Type B pancreatic cell (in vitro differentiated cells): ENCODE results near the gene ZNF565. TPM values are rescaled to one million over a fixed set of nuclear protein-coding genes. Genes with fewer than 3 reads are reported as not detected.

Experiments used
- DNase-seq: peaks from one replicate; pipeline ENCODE4 v3.0.0; 2021; ENCODE audit warnings: mixed read lengths; ENCODE audit not compliant: unreplicated experiment; ENCODE audit errors: extremely low spot score
- H3K27ac Mint-ChIP-seq: 2 replicates; pipeline ENCODE4 v1.8.0; 2021; ENCODE audit warnings: mild to moderate bottlenecking, mixed read lengths
- H3K27me3 Mint-ChIP-seq: 2 replicates; pipeline ENCODE4 v1.8.0; 2021; ENCODE audit warnings: mixed read lengths
- H3K36me3 Mint-ChIP-seq: 2 replicates; pipeline ENCODE4 v1.8.0; 2021; ENCODE audit warnings: mixed read lengths
- H3K4me1 Mint-ChIP-seq: one replicate; pipeline ENCODE4 v1.8.0; 2021; ENCODE audit warnings: mixed read lengths; ENCODE audit not compliant: unreplicated experiment
- H3K4me3 Mint-ChIP-seq: 2 replicates; pipeline ENCODE4 v1.8.0; 2021; ENCODE audit warnings: mild to moderate bottlenecking, mixed read lengths
- H3K9me3 Mint-ChIP-seq: 2 replicates; pipeline ENCODE4 v1.8.0; 2021; ENCODE audit warnings: mixed read lengths
- total RNA-seq: library from RNA; stranded (reverse); gene quantifications from 2 replicates; pipeline ENCODE4 v1.2.1, GENCODE V29; 2021; ENCODE audit warnings: low replicate concordance
- TF ChIP-seq, protein P1 (sequence below): fragments of 200-600 bp; sonication (generic); conservative IDR thresholded peaks from 2 replicates; pipeline ENCODE4 v1.5.0; 2021; ENCODE audit warnings: antibody characterized with exemption, mild to moderate bottlenecking

Gene ZNF565
- total RNA-seq, 1 donor from 2014 or later = 5.6 TPM

DNA sequence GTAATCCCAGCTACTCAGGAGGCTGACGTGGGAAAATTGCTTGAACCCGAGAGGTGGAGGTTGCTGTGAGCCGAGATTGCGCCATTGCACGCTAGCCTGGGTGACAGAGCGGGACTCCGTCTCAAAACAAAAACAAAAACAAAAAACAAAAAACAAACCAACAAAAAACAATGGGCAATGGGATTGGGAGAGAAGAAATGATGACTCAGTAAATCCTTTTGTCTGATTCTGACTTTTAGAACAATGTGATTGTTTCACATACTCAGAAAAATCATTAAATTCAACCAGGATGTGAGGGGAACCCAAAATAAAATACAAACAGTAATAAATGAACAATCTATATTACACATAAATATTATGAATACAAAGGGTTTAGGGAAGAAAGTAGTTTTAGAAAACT is 5.1 kb downstream of the ZNF565 start:
- DNase-seq = no peak
- Mint-ChIP-seq H3K27ac (no peak overlapping the region), H3K4me1 (no peaks in the 10 kb centered on the region), H3K4me3 (no peak overlapping the region), H3K27me3 (no peaks in the 10 kb centered on the region), H3K36me3 (no peaks in the 10 kb centered on the region), H3K9me3 (no peaks in the 10 kb centered on the region)
- TF ChIP-seq, protein P1, sequence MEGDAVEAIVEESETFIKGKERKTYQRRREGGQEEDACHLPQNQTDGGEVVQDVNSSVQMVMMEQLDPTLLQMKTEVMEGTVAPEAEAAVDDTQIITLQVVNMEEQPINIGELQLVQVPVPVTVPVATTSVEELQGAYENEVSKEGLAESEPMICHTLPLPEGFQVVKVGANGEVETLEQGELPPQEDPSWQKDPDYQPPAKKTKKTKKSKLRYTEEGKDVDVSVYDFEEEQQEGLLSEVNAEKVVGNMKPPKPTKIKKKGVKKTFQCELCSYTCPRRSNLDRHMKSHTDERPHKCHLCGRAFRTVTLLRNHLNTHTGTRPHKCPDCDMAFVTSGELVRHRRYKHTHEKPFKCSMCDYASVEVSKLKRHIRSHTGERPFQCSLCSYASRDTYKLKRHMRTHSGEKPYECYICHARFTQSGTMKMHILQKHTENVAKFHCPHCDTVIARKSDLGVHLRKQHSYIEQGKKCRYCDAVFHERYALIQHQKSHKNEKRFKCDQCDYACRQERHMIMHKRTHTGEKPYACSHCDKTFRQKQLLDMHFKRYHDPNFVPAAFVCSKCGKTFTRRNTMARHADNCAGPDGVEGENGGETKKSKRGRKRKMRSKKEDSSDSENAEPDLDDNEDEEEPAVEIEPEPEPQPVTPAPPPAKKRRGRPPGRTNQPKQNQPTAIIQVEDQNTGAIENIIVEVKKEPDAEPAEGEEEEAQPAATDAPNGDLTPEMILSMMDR = no peak

GRCh38 chr19:36207605-36208252 is 6.7 kb downstream of the ZNF565 start:
- TF ChIP-seq, protein P1 = no peak
- Mint-ChIP-seq H3K36me3 (peaks cover under 1% of the 10 kb centered on the region), H3K4me3 (no peak overlapping the region), H3K4me1 (no peaks in the 10 kb centered on the region), H3K27ac (no peak overlapping the region), H3K9me3 (no peaks in the 10 kb centered on the region), H3K27me3 (no peaks in the 10 kb centered on the region)
- DNase-seq = no peak

- TF ChIP-seq, protein P1 = no peak
- Mint-ChIP-seq H3K4me1 (no peaks in the 10 kb centered on the region), H3K9me3 (no peaks in the 10 kb centered on the region), H3K36me3 (peaks cover 5% of the 10 kb centered on the region), H3K4me3 (no peak overlapping the region), H3K27me3 (no peaks in the 10 kb centered on the region), H3K27ac (no peak overlapping the region)
- DNase-seq = no peak
Measured at GRCh38 chr19:36203293-36203692, 11.2 kb downstream of the ZNF565 start.

GRCh38 chr19:36201684-36202083 is 12.8 kb downstream of the ZNF565 start:
- Mint-ChIP-seq H3K27ac (no peak overlapping the region), H3K4me1 (no peaks in the 10 kb centered on the region), H3K9me3 (no peaks in the 10 kb centered on the region), H3K4me3 (no peak overlapping the region), H3K36me3 (peaks cover 8% of the 10 kb centered on the region), H3K27me3 (no peaks in the 10 kb centered on the region)
- TF ChIP-seq, protein P1 = no peak
- no peak for DNase-seq

- H3K9me3 Mint-ChIP-seq = no peaks in the 10 kb centered on the region
- no peaks in the 10 kb centered on the region for H3K4me1 Mint-ChIP-seq
- no peak overlapping the region for H3K27ac Mint-ChIP-seq
- H3K4me3 Mint-ChIP-seq = no peak overlapping the region
- H3K27me3 Mint-ChIP-seq = no peaks in the 10 kb centered on the region
- TF ChIP-seq, protein P1 = no peak
- no peak for DNase-seq
- H3K36me3 Mint-ChIP-seq = peaks cover 15% of the 10 kb centered on the region
Measured at GRCh38 chr19:36198119-36198518, 16.3 kb downstream of the ZNF565 start.
